ENCODE results near the gene STARD3.
"Not testable (repeated sequence)": the region's sequence is repeated elsewhere in the genome, so short reads cannot be mapped to it uniquely, and the experiment has no call there.

STARD3 gene

GRCh38 chr17:39699818-39700147 is 62.8 kb downstream of the STARD3 start, which contains the start of gene ERBB2:
Gene ERBB2 (plus strand): TSS chr17:39700064. CDS start chr17:39700239, 175 bp downstream.
- DNase-seq, result no peak

- DNase-seq, result no peak
Observed at GRCh38 chr17:39700148-39700987, 63.4 kb downstream of the STARD3 start.

GRCh38 chr17:39701012-39701783 is 64.3 kb downstream of the STARD3 start:
- no peak for DNase-seq

GRCh38 chr17:39701784-39702422 is 65.0 kb downstream of the STARD3 start:
- DNase-seq, result no peak

- no peak for DNase-seq
Observed at GRCh38 chr17:39702901-39703893, 66.3 kb downstream of the STARD3 start.

- DNase-seq, result no peak
Observed at GRCh38 chr17:39703913-39704312, 67.0 kb downstream of the STARD3 start.

GRCh38 chr17:39704821-39705551 is 68.0 kb downstream of the STARD3 start:
- no peak for DNase-seq

GRCh38 chr17:39705786-39706348 is 68.9 kb downstream of the STARD3 start:
- no peak for DNase-seq

GRCh38 chr17:39706383-39706782 is 69.4 kb downstream of the STARD3 start:
- no peak for DNase-seq

- DNase-seq, result no peak
Observed at GRCh38 chr17:39706921-39707337, 70.0 kb downstream of the STARD3 start.

GRCh38 chr17:39709319-39709997 is 72.5 kb downstream of the STARD3 start:
- no peak for DNase-seq

- DNase-seq, result no peak
Observed at GRCh38 chr17:39709998-39710964, 73.3 kb downstream of the STARD3 start.

- not testable (repeated sequence) for DNase-seq
Observed at GRCh38 chr17:39711071-39711470, 74.1 kb downstream of the STARD3 start.

GRCh38 chr17:39711851-39712250 is 74.9 kb downstream of the STARD3 start:
- DNase-seq, result no peak

All from hematopoietic multipotent progenitor cell treated with erythropoietin and hydrocortisone succinate and interleukin-3 and kit ligand, for 8 days (in vitro differentiated cells).